ENCODE results near the gene DDN. TPM values are rescaled to one million over a fixed set of nuclear protein-coding genes. Genes with fewer than 3 reads are reported as not detected.
A peak's percentile ranks its signal among the peaks of the same experiment; 100 is the strongest.

Gene DDN
- total RNA-seq, 2 experiments from 2014 or later: 0.38 to 0.66 TPM

GRCh38 chr12:48996794-48997718, 2.1 kb downstream of the DDN start:
- H3K36me3 Mint-ChIP-seq: peaks cover 13% of the 10 kb centered on the region
- peak; percentile 74 for DNase-seq
- CTCF ChIA-PET: interaction anchor here (0.7 to 31.7 kb wide), 34 partner anchors 9 to 245 kb away, joined by 3 to 921 read pairs (median 4); partner anchors contain the start of genes ARF3, DDX23, DHH and FKBP11
- H3K27ac Mint-ChIP-seq: no peak overlapping the region
- no peak overlapping the region for H3K4me3 Mint-ChIP-seq
- H3K9me3 Mint-ChIP-seq (ENCODE audit: low read depth): no peaks in the 10 kb centered on the region
- H3K4me1 Mint-ChIP-seq: peaks cover 35% of the 10 kb centered on the region
- peaks cover 55% of the 10 kb centered on the region for H3K27me3 Mint-ChIP-seq
- ATAC-seq: peak; percentile 35

- no peak overlapping the region for H3K27ac Mint-ChIP-seq
- H3K9me3 Mint-ChIP-seq (ENCODE audit: low read depth): no peaks in the 10 kb centered on the region
- H3K4me1 Mint-ChIP-seq: peaks cover 33% of the 10 kb centered on the region
- DNase-seq: peak; percentile 65
- H3K36me3 Mint-ChIP-seq: peaks cover 2% of the 10 kb centered on the region
- CTCF ChIA-PET: interaction anchor here (0.9 to 31.7 kb wide), 11 partner anchors 10 to 142 kb away, joined by 3 to 921 read pairs (median 11); partner anchors contain the start of genes ARF3, DDX23, WNT1 and WNT10B
- no peak overlapping the region for H3K4me3 Mint-ChIP-seq
- ATAC-seq: peak; percentile 44
- peaks cover 60% of the 10 kb centered on the region for H3K27me3 Mint-ChIP-seq
These were observed 3.9 kb downstream of the DDN start for GRCh38 chr12:48995086-48995879.

GRCh38 chr12:48994224-48995085, 4.7 kb downstream of the DDN start:
- DNase-seq (no peak), ATAC-seq (no peak)
- Mint-ChIP-seq H3K4me1 (peaks cover 25% of the 10 kb centered on the region), H3K27me3 (peaks cover 62% of the 10 kb centered on the region), H3K9me3 (ENCODE audit: low read depth) (no peaks in the 10 kb centered on the region), H3K36me3 (no peaks in the 10 kb centered on the region), H3K4me3 (no peak overlapping the region), H3K27ac (no peak overlapping the region)
- CTCF ChIA-PET: interaction anchor here (0.9 to 31.7 kb wide), 8 partner anchors 24 to 141 kb away, joined by 3 to 921 read pairs (median 18); partner anchors contain the start of genes ARF3, DDX23, WNT1 and WNT10B

DNA sequence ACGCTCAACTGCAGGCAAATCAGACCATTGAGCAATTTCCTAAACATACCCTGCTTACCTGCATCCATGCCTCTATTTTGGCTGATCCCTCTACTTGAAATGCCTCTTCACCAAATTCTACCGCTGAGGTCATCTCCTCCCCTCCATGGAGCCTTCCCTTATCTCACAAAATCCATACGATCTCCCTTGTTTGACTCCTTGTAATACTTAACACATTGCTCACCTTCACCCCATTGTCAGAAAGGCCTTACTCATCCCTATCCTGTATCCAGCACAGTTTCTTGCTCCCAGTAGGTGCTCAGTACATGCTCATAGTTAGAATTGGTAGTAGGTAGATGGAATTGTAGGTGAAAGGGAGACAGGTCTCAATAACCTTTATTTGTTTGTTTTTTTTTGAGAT, 5.4 kb downstream of the DDN start:
- H3K36me3 Mint-ChIP-seq: no peaks in the 10 kb centered on the region
- H3K9me3 Mint-ChIP-seq (ENCODE audit: low read depth): no peaks in the 10 kb centered on the region
- no peak overlapping the region for H3K4me3 Mint-ChIP-seq
- peaks cover 19% of the 10 kb centered on the region for H3K4me1 Mint-ChIP-seq
- DNase-seq (no peak), ATAC-seq (no peak)
- peaks cover 67% of the 10 kb centered on the region for H3K27me3 Mint-ChIP-seq
- no peak overlapping the region for H3K27ac Mint-ChIP-seq
- CTCF ChIA-PET: interaction anchor here (1.0 to 31.7 kb wide), 8 partner anchors 9 to 341 kb away, joined by 3 to 921 read pairs (median 10); partner anchors contain the start of genes ARF3, DDX23, WNT1 and WNT10B

DNA sequence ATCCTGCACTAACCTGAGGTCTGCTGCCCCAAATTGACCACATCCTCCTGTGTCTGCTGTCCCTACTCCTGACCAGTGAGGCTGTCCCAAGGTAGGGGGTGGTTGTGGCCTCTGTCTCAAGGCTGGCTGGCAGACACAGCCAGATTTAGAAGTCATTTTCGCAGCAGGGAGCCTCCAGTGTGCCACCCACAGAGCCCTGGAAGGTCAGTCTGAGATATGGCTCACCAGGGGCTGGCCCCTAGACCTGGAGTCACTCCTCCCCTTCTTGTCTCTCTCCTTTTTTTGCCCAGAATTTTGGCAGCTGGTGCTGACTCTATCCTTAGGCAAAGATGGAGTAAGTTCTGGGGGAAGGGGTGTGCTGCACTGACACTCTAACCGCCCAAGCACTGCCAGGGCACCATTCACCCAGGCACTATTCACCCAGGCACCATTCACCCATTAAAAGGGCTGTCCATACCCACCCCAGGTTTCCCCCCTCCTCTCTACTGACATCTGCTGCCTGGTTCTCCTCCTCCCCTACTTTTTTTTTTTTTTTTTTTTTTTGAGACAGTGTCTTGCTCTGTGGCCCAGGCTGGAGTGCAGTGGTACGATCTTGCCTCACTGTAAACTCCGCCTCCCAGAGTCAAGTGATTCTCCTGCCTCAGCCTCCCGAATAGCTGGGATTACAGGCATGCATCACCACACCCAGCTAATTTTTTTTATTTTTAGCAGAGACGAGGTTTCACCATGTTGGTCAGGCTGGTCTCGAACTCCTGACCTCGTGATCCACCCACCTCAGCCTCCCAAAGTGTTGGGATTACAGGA, 7.7 kb downstream of the DDN start:
- ATAC-seq (no peak), DNase-seq (no peak)
- H3K4me3 Mint-ChIP-seq: no peak overlapping the region
- peaks cover 67% of the 10 kb centered on the region for H3K27me3 Mint-ChIP-seq
- no peaks in the 10 kb centered on the region for H3K9me3 Mint-ChIP-seq (ENCODE audit: low read depth)
- CTCF ChIA-PET: interaction anchor here (0.6 to 31.7 kb wide), 6 partner anchors 10 to 198 kb away, joined by 3 to 921 read pairs (median 4); partner anchors contain the start of genes ARF3, DDX23, TUBA1A and WNT1
- H3K27ac Mint-ChIP-seq: no peak overlapping the region
- H3K36me3 Mint-ChIP-seq: no peaks in the 10 kb centered on the region
- H3K4me1 Mint-ChIP-seq: peaks cover 13% of the 10 kb centered on the region

DNA sequence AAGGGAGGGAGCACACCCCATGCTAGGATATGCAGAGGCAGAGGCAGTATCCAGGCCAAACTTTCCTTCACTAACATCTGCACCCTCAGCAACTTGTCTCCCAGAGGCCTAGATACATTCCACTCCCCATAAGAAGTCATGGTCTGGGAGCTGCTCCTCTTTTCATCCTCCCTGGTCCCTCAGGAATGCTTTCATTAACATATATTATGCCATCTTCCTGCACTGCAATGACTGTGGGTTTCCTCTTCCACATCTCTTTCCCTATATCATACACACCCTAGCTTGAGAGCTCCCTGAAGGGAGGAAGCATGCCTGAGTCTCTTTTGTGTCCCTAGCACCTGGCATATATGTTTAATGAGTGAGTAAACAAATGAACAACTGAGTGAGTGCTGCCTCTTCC, 8.6 kb downstream of the DDN start:
- H3K27ac Mint-ChIP-seq: no peak overlapping the region
- H3K36me3 Mint-ChIP-seq: no peaks in the 10 kb centered on the region
- peaks cover 66% of the 10 kb centered on the region for H3K27me3 Mint-ChIP-seq
- DNase-seq (no peak), ATAC-seq (no peak)
- CTCF ChIA-PET: interaction anchor here (0.9 to 31.7 kb wide), 4 partner anchors 20 to 138 kb away, joined by 3 to 921 read pairs (median 14); partner anchors contain the start of genes ARF3, DDX23, WNT1 and WNT10B
- no peaks in the 10 kb centered on the region for H3K9me3 Mint-ChIP-seq (ENCODE audit: low read depth)
- no peak overlapping the region for H3K4me3 Mint-ChIP-seq
- H3K4me1 Mint-ChIP-seq: peaks cover 13% of the 10 kb centered on the region

GRCh38 chr12:48988030-48988649, 11.0 kb downstream of the DDN start:
- CTCF ChIA-PET: interaction anchor here (0.6 to 39.1 kb wide), 51 partner anchors 3 to 255 kb away, joined by 3 to 921 read pairs (median 5); partner anchors contain the start of genes ARF3, DDN, DDX23 and DHH
- Mint-ChIP-seq H3K27me3 (peaks cover 66% of the 10 kb centered on the region), H3K27ac (no peak overlapping the region), H3K4me3 (no peak overlapping the region), H3K36me3 (no peaks in the 10 kb centered on the region), H3K4me1 (peaks cover 7% of the 10 kb centered on the region), H3K9me3 (ENCODE audit: low read depth) (no peaks in the 10 kb centered on the region)
- ATAC-seq: peak; percentile 88
- DNase-seq: peak; percentile 82

DNA sequence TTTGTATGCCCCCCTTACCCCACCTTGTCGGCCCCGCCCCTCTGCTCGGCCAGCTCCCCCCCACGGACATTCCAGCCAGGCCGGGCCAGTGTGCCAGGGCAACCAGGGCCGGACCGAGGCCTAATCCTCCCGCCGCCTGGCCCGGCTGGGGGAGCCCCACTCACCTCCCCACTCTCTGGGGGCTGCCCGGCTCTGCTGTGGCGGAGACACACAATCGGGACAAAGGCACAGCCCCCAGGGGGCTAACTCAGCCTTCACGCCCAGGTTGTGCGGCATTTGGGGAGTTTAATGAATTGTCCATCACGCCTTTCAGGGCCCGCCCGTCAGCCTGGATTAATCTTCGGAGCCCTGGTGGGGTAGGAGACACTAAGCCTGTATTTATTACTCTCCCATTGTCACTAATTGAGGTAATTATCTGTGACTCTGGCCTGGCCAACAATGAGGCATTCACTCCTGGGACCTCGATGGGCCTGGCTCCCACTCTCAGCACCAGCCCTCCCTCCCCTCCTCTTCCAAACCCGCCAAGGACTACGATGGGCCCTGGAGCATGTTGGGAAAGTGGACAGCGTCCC, 12.4 kb downstream of the DDN start:
- Mint-ChIP-seq H3K4me3 (no peak overlapping the region), H3K27me3 (peaks cover 73% of the 10 kb centered on the region), H3K4me1 (peaks cover 14% of the 10 kb centered on the region), H3K36me3 (no peaks in the 10 kb centered on the region), H3K27ac (no peak overlapping the region), H3K9me3 (ENCODE audit: low read depth) (no peaks in the 10 kb centered on the region)
- CTCF ChIA-PET: interaction anchor here (1.7 to 39.1 kb wide), 9 partner anchors 4 to 133 kb away, joined by 4 to 921 read pairs (median 16); partner anchors contain the start of genes ARF3, DDN, DDX23 and WNT1
- ATAC-seq (no peak), DNase-seq (no peak)

DNA sequence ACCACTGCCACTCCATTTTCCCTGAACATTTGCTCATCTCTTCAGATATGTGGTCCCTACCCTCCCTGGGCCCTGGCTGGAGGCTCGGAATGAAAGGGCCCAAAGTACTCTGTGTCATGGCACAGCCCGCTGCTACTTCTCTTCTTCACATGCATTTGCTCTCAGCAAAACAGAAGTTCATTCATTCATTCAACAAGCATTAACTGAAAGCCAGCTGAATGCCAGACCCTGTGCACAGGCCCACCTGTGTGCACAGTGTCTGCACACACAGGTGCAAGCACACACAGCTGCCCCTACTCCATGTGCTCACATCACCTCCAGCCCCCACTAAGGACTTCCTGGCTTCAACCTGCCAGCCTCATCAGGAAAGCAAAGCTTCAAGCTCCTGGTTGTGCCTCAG, 13.3 kb downstream of the DDN start:
- ATAC-seq: no peak
- Mint-ChIP-seq H3K27me3 (peaks cover 81% of the 10 kb centered on the region), H3K4me1 (peaks cover 23% of the 10 kb centered on the region), H3K27ac (no peak overlapping the region), H3K36me3 (no peaks in the 10 kb centered on the region), H3K4me3 (no peak overlapping the region), H3K9me3 (ENCODE audit: low read depth) (no peaks in the 10 kb centered on the region)
- CTCF ChIA-PET: interaction anchor here (3.3 to 39.1 kb wide), 4 partner anchors 5 to 132 kb away, joined by 18 to 921 read pairs (median 491); partner anchors contain the start of genes ARF3, DDN, DDX23 and WNT1
- DNase-seq: no peak

- CTCF ChIA-PET: interaction anchor here (4.3 to 39.1 kb wide), 3 partner anchors 6 to 132 kb away, joined by 61 to 921 read pairs (median 921); partner anchors contain the start of genes ARF3, DDN, DDX23 and WNT1
- no peak overlapping the region for H3K27ac Mint-ChIP-seq
- H3K4me3 Mint-ChIP-seq: no peak overlapping the region
- H3K27me3 Mint-ChIP-seq: peaks cover 81% of the 10 kb centered on the region
- H3K9me3 Mint-ChIP-seq (ENCODE audit: low read depth): no peaks in the 10 kb centered on the region
- no peaks in the 10 kb centered on the region for H3K36me3 Mint-ChIP-seq
- no peak for DNase-seq
- peaks cover 27% of the 10 kb centered on the region for H3K4me1 Mint-ChIP-seq
- no peak for ATAC-seq
These were observed 13.7 kb downstream of the DDN start for GRCh38 chr12:48985475-48985897.
